ENCODE results near the gene SAT1. TPM values are rescaled to one million over a fixed set of nuclear protein-coding genes. Genes with fewer than 3 reads are reported as not detected.

The SAT1 gene
- total RNA-seq, 1 donor from 2014 or later, result 859 TPM

DNA sequence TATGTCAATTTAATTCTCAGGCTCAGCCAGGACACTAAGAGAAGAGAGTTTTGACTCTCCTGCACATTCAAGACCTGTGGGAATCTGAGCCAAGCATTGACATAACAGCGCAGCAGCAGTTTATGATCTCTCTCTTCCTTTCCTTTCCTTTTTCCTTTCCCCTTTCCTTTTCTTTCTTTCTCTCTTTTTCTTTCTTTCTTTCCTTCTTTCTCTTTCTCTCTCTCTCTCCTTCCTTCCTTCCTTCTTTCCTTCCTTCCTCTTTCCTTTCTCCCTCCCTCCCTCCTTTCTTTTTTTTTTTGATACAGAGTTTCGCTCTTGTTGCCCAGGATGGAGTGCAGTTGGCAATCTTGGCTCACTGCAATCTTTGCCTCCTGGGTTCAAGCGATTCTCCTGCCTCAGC is 21.6 kb downstream of the SAT1 start:
- DNase-seq (ENCODE audit: low spot score), result no peak

DNA sequence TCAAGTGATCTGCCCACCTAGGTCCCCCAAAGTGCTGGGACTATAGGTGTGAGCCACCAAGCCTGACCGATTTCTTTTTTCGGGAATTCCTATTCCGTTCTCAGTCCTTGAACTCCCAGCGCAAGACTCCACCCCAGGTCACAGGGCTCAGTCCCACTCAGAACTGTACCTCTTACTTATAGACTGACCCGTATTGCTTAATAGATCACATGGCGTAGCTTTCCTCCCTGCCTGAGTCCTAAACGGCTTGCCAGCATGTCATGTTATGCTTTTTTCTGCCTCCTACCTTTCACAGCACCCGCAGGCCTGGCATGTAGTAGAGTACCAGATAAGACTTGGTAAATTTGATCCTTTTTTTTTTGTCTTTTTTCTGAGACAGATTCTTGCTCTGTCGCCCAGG is 22.4 kb downstream of the SAT1 start:
- DNase-seq (ENCODE audit: low spot score), result no peak

DNA sequence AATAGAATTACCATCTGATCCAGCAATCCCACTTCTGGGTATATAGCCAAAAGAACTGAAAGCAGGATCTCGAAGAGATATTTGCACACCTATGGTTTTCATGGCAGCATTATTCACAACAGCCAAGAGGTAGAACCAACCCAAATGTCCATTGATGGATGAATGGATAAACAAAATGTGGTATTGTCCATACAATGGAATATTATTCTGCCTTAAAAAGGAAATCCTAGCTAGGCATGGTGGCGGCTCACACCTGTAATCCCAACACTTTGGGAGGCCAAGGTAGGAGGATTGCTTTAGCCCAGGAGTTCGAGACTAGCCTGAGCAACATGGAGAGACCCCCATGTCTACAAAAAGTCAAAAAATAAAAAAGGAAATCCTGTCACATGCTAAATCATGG is 27.3 kb downstream of the SAT1 start:
- no peak for DNase-seq (ENCODE audit: low spot score)

DNA sequence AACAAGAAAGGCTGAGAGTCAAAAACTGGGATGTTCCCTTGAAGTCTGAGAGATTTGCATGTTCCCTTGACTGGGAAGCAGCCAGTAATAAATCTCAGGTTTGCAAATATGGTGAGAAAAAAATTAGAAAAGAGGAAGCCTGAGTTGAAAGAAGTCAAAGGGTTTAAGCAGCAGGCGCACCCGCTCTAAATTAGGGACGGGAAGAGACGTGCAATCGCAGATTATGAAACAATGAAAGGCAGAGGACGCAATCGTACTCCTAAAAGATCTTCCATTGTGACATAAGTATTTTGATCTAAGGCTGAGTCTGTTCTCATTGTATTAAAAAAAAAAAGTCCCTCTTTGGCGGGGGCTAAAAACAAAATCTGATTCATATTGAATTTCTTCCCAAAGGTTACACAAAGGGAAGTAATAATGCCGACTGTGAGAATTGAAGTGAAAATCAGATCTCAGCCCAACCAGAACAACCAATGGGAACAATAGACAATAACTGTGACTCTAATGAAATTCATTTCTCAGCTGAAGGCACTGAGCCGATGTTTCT is 28.2 kb downstream of the SAT1 start:
- DNase-seq (ENCODE audit: low spot score), result no peak

DNA sequence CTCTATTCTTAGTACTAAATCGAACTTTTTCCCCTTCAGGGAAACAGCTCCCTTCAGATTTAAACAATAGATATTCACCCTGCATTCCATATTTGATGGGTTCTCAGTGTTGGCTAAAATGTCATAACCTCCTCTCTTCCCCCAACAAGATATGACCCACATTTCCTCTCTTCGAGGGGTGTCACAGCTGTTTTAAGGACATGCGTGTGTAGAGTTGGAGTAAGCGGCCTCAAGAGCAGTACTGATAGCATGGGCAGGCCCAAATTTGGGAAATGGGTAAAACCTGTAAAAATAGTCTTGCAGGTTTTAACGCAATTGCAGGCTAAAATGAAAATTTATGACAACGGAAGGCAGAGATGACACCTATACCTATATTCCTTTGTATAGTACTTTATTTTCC is 28.7 kb downstream of the SAT1 start:
- DNase-seq (ENCODE audit: low spot score), result peak; percentile 24

DNA sequence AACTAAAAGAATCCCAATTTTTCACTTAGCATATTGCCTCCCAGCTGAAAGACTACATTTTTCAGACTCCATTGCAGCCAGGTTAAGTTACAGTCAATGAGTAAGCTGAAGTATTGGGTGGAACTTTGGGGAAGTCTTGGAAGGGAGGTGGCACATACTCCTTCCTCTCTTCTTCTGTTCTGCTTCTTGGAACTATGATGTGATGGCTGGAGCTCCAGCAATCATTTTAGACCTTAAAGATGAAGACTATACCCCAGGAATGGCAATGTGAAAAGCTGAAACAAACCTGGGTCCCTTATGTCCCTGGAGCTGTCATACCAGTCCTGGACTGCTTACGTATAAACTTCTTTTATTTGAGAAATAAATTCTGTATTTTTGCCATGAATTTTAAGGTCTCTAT is 30.8 kb downstream of the SAT1 start:
- DNase-seq (ENCODE audit: low spot score), result no peak

DNA sequence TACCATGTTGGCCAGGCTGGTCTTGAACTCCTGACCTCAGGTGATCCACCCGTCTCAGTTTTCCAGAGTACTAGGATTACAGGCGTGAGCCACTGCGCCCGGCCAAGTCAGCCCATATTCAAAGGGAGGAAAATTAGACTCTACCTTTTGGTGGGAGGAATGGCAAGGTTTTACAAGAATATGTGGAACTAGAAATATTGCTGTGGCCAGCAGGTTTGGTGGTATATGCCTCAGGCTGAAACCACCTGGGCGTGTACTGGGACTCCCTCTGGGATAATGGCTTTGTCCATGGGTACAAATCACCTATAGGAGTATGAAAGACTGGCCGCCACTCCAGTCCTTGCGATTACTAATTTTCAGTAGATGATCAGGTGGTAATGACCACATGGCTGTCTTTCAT is 32.4 kb downstream of the SAT1 start:
- DNase-seq (ENCODE audit: low spot score), result peak; percentile 20

DNA sequence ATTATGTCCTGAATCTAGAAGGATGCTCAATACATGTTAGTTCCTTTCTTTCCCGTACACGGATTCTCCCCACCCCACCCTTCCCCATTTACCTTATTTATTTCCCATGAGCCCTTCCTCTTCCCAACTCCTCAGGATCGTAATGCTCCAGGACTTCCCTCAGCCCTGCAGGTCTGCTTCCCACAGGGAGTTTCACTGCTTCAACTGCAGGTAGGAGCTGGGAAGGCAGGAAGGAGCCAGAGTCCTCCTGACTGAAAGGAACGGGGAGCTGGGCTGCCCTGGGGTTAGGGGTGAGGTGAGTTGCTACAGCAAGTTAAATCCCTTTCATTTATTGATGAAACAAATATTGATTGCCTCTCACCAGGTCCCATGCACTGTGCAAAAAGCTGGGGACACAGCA is 33.2 kb downstream of the SAT1 start:
- peak; percentile 16 for DNase-seq (ENCODE audit: low spot score)

DNA sequence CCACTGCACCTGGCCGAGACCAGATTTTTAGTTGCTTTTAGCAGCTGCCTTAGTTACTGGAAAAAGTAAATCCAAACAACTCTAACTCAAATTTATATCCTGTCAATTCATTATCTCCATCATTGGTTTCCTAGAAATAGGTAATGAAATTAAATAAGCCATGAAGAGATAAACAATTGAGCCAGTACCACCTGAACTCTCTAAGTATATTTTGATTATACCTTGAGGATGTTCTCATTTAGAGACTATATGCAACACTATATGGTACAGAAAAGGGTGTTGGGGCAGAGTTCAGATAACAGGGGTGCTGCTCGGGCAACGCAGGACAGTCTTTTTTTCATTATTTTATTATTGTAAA is 35.0 kb downstream of the SAT1 start:
- no peak for DNase-seq (ENCODE audit: low spot score)

DNA sequence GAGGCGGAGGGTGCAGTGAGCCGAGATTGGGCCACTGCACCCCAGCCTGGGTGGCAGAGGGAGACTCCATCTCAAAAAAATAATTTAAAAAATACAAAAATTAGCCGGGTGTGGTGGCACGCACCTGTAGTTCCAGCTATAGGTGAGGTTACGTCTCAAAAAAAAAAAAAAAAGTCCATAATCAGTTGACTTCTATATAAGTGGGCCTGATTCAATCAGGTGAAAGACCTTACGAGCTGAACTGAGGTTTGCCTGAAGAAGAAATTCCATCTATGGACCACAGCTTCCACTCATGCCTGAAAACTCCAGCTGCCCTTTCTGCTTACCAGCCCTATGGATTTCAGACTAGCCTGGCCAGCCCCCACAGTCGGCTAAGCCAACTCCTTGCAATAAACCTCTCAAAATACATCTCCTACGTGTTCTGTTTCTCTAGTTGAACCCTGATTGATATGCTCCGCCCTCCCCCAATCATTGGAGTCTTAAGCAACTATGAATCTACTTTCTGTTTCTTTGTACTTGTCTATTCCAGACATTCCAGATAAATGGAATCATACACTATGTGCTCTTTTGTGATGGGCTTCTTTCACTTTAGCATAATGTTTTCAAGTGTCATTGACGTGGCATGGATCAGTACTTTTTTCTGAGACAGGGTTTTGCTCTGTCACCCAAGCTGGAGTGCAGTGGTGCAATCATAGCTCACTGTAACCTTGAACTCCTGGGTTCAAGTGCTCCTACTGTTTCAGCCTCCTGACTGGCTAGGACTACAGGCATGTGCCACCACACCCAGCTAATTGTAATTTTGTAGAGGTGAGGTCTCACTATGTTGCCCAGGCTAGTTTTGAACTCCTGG is 36.6 kb downstream of the SAT1 start:
- peak; percentile 28 for DNase-seq (ENCODE audit: low spot score)

DNA sequence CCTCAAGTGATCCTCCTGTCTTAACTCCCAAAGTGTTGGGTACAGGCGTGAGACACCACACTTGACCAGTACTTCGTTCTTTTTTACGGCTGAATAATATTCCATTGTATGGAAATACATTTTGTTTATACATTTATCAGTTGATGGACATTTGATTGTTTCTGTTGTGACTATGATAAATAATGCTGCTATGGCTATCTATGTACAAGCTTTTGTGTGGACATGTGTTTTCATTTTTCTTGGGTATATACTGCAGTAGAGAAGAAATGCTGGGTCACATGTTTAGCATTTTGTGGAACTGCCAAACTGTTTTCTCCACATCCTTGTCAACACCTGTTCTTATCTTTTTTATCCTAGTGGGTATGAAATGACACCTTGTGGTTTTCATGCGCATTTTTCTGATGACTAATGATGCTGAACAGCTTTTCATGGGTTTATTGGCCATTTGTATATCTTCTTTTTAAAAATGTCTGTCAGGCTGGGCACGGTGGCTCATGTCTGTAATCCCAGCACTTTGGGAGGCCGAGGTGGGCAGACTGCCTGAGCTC is 37.3 kb downstream of the SAT1 start:
- DNase-seq (ENCODE audit: low spot score), result no peak

DNA sequence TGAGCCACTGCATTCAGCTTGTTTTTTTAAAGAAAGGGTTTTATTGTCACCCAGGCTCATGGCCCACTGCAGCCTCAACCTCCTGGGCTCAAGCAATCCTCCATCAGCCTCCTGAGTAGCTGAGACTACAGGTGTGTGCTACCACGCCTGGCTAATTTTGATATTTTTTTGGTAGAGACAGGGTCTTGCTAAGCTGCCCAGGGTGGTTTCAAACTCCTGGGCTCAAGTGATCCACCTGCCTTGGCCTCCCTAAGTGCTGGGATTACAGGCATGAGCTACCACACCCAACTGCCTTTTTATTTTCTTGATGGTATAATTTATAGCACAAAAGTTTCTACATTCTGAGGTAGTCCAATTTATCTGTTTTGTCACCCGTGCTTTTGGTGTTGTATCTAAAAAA is 38.9 kb downstream of the SAT1 start:
- no peak for DNase-seq (ENCODE audit: low spot score)

DNA sequence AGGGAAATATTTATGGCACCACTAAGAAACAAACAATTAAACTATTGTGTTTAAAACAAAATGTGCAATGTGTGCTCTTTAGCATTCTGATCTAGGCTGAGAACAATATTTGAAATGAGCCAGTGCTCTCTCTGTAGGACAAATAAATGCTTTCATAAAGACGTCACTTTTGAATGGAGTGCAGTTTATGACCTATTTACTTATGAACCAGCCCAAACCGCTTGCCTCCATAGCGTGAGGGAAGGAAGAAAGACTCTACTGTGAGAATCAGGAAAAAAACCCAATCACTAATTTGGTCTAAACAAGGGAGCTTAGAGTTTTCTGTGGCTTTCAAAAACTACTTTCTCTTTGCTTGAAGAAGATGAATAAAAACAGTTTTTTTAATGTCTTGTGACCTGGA is 39.4 kb downstream of the SAT1 start:
- DNase-seq (ENCODE audit: low spot score), result no peak

DNA sequence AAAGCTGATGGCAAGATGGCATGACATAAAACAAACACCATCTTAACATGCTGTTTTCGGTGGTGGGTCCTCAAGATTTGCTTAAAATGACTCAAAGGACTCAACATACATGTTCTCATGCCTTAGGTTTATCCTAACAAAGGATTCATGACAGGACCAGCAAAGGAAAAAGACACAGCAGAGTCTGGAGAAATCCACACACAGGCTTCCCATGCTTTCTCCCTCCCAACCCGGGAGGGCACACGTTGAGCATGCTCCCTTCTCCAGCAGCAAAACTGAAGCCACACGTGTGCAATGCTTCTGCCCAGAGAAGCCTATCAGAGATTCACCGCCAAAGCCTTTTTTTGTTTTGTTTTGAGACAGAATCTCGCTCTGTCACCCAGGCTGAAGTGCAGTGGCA is 39.9 kb downstream of the SAT1 start:
- no peak for DNase-seq (ENCODE audit: low spot score)

DNA sequence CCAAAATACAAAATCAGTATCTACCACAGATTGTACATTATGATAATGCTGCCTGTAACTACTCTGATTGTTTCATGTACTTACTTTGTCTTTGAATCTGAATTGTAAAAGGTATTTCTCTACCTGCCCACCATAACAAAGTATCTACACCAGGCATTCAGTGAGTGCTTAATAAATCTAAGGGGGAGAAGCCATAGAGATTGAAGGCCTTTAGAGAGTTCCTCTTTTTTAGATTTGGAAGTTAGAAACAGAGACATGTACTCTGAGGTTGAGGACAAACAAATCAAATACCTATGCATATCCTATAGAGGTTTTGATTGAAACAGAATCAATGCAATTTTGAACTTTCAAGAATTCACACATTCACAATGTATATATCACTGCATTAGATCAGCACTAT is 42.7 kb downstream of the SAT1 start:
- DNase-seq (ENCODE audit: low spot score), result no peak

DNA sequence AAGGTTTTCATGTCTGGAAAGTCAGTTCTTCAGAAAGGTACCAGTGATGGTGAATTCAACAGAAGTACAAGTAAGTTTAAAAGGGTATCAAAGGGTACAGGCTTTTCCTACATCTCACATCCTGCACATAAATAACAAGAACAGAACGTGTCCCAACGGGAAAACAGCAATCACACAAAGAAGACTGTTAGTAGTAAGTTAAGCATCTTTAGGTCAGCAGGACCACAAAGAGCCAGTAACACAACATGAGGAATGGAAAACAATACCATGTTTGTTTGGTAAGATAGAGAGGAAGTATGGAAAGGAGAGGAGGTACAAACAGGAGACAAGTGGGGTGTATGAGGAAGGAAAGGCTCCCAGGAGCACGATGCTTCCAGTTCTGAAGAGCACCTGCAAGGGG is 43.2 kb downstream of the SAT1 start:
- no peak for DNase-seq (ENCODE audit: low spot score)

DNA sequence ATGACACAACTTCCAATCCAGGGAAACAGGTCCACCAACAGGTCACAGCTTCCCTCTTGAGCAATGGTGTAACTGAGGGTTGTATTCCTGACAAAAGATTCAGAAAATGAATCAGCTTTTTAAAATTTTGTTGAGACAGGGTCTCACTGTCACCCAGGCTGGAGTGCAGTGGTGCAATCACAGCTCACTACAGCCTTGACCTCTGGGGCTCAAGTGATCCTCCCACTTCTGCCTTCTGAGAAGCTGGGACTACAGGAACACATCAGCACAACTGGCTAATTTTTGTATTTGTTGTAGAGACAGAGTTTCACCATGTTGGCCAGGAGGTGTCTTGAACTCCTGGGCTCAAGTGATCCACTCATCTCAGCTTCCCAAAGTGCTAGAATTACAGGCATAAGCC is 43.7 kb downstream of the SAT1 start:
- no peak for DNase-seq (ENCODE audit: low spot score)

DNA sequence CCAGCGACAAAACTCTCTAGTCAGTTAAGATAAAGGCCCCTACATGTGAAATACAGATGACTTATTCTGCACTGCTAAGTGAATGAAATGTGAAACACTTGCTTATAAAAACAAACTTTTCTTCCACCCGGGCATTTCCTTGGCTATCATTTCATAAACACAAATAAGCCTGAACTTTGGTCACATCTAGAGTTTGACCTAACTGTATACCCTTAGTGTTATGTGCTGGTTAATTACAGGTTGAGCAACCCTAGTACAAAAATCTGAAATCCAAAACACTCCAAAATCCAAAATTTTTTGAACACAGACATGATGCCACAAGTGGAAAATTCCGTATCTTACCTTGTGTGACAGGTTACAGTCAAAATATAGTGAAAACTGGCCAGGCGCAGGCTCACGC is 45.9 kb downstream of the SAT1 start:
- no peak for DNase-seq (ENCODE audit: low spot score)

DNA sequence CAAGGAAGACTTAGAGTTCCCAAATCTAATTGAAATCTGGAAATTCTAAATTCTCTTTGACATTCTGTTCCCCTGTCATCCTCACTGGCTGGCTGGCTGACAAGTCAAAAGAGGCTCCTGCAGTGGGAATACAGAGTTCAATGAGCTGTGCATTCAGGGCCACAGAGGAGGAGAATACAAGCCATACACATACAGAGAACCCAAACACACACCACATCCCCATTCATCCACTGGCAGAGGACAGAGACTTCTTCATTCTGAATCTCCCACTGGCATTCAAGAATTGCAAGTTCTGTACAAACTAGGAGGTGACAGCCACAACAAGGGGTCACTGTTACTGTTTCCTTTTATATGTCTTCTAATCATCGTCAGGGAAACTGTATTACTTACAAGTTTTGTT is 49.7 kb downstream of the SAT1 start:
- DNase-seq (ENCODE audit: low spot score), result no peak

All from mesenteric fat pad (tissue), 1 donor.